ENCODE results near the gene ZNF726.
"Not testable (repeated sequence)": the region's sequence is repeated elsewhere in the genome, so short reads cannot be mapped to it uniquely, and the experiment has no call there.

The ZNF726 gene

DNA sequence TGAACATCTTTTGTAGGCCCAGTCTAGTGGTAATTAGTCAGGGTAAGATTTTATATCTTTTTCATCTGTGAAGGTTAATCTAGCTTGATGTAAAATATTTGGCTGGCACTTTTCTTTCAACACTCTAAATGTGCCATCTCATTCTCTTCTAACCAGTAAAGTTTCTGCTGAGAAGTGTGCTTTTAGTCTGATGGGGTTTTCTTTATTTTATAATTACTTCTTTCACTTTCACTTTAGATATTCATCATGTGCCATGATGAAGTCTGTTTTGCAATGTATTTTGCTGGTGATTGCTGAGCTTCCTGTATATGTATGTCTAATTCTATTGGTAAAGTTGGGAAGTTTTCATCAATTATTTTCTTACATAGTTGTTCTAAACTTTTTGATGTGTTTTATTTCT, 31.9 kb downstream of the ZNF726 start:
- FAIRE-seq: no peak

- no peak for FAIRE-seq
These were observed 34.9 kb downstream of the ZNF726 start for GRCh38 chr19:23949611-23950010.

DNA sequence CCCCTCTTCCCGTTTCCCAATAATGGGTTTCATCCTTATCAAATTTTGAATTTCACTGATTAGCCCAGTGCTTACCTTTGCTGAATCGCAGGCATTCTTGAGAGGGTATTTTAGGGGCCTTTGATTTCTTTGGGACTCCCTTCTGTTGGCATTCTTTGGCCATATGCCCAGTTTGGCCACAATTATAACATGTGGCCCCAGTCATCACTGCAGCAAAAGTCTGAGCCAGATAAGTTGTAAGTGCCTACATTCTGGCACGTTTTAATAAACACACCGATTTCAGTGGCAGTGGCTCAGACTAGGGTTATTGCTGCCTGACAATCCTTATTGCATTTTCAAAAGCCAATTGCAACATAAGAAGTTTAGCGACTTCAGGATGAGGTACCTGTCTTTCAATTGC, 41.4 kb downstream of the ZNF726 start:
- no peak for FAIRE-seq

GRCh38 chr19:23957660-23958281, 43.1 kb downstream of the ZNF726 start:
- FAIRE-seq: no peak

DNA sequence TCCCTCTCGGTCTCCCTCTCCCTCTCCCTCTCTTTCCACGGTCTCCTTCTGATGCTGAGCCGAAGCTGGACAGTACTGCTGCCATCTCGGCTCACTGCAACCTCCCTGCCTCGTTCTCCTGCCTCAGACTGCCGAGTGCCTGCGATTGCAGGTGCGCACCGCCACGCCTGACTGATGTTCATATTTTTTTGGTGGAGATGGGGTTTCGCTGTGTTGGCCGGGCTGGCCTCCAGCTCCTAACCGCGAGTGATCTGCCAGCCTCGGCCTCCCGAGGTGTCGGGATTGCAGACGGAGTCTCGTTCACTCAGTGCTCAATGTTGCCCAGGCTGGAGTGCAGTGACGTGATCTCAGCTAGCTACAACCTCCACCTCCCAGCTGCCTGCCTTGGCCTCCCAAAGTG, 48.7 kb downstream of the ZNF726 start:
- not testable (repeated sequence) for FAIRE-seq

DNA sequence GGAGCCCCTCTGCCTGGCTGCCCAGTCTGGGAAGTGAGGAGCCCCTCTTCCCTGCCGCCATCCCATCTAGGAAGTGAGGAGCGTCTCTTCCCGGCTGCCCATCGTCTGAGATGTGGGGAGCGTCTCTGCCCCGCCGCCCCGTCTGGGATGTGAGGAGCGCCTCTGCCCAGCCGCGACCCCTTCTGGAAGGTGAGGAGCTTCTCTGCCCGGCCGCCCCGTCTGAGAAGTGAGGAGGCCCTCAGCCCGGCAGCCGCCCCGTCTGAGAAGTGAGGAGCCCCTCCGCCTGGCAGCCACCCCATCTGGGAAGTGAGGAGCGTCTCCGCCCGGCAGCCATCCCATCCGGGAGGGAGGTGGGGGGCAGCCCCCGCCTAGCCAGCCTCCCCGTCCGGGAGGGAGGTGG, 49.2 kb downstream of the ZNF726 start:
- FAIRE-seq: not testable (repeated sequence)

- FAIRE-seq: not testable (repeated sequence)
These were observed 49.6 kb downstream of the ZNF726 start for GRCh38 chr19:23964334-23964733.

DNA sequence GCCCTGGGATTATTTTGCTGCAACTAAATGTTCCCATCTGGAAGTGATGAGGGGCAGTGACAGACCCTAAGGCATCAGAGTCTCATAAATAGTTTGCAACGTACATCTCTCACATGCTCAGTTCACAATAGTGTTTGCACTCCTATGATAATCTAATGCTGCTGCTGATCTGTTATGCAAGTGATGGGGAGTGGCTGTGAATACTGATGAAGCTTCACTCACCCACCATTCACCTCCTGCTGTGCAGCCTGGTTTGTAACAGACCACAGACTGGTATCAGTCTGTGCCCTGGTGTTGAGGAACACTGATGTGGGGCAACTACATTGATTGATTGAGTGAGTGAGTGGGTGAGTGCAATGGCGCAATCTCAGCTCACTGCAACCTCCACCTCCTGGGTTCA, 54.9 kb downstream of the ZNF726 start:
- no peak for FAIRE-seq

- FAIRE-seq: no peak
These were observed 56.9 kb downstream of the ZNF726 start for GRCh38 chr19:23971598-23971997.

DNA sequence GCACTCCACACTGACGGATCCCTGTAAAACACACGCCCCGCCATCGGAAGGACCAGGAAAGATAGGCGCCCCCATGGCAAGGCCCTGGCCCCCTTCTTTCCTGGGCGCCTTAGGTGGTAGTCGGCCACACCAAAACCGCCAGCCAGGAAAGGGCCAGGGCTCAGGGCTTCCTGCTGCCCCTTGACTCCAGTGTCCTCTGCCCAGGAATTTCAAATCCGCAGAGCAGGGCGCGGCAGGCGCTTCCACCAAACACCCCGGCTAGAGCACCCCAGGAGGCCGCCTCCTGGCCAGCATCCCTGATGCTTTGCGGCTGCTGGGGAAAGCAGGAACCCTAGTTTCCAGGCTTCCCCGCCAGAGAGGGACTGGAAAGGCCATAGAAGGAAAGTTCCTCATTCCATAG, 57.5 kb downstream of the ZNF726 start:
- FAIRE-seq: no peak

- no peak for FAIRE-seq
These were observed 60.3 kb downstream of the ZNF726 start for GRCh38 chr19:23974941-23975340.

DNA sequence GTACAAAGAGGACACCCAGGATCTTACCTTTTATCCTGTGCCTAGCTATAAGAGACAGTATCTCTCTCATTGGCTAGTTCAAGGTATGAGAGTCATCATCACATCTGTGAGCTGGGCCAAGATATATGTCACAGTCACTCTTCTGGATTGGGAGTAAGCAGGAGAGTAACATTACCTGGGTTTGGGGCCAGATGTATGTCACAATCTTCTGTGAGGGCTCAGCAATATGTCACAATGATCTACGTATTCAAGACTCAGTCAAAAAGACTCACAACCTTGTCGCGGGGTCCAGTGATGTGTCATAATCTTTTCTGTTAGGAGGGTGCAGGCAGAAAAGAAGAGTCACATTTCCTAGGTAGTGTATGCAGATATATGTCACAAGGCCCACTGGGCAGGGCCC, 61.9 kb downstream of the ZNF726 start:
- not testable (repeated sequence) for FAIRE-seq

DNA sequence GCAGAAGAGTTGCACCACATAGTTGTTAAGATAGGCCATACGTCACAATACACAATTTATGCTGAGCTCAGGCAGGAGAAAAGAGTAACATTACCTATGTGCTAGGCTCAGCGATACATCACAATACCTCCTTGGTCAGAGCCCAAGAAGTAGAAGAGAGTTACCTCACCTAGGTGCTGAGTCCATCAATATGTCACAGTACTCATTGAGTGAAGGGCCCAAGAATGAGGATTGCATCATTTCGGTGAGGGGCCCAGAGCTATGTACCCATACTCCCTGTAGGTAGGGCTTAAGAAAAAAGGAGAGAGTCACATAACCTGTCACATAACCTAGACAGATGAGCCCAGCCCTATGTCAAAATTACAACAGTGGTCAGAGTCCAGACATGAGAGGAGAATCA, 62.6 kb downstream of the ZNF726 start:
- FAIRE-seq: not testable (repeated sequence)

GRCh38 chr19:23978068-23978467, 63.4 kb downstream of the ZNF726 start:
- no peak for FAIRE-seq

DNA sequence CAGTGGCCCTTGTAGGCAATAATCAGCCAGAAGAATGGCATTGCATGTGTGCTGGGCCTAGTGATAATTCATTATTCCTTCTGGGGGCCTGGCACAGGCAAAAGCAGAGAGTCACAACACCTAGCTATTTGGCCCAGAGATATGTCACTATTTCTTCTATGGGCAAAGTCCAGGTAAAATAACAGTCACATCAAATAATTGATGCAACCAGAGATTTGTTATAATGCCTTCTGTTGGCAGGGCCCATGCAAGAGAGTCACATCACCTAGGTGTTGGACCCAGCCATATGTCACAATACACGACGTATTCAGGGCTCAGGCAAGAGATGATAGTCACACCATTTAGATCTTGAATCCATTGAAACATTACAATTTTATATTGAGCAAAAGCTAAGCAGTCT, 66.1 kb downstream of the ZNF726 start:
- no peak for FAIRE-seq

DNA sequence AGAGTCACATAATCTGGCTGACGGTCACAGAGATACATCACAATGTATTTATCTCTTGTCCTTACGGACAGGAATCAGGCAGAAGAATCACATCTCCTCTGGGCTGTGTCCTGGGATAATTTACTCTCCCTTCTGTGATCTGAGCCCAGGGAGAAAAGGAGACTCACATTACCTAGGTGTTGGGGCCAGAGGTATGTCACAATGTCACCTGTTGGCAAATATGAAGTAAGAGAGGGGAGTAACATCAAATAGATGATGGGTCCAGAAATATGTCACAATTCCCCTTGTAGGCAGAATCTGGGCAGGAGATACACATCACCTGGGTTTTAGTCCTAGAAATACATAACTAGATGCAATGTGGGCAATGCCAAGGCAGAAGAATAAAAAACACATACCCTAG, 67.2 kb downstream of the ZNF726 start:
- no peak for FAIRE-seq

DNA sequence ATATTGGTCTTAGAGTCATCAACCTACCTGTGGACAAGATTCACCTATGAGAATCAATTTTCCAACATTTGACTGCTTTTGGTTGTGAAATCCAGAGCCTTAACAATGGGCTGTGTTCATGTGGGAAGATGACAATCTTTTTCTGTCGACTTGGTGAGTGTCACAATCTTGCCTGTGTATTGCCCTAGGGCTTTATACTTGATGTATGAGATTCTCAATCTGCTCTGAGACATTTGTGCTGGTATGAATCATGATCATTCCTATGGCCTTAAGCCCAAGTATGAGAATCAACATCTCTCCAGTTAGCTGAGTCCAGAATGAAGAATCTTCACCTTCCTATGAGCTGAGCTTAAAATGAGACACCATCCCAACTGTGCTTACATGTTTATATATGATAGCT, 68.7 kb downstream of the ZNF726 start:
- no peak for FAIRE-seq
